HG02678 (cell line): ENCODE results near the gene COL6A1.

Experiments
- ATAC-seq: cut with Tn5 transposase; IDR thresholded peaks from one replicate; pipeline ENCODE4 v1.9.1; 2021; ENCODE audit warnings: mild to moderate bottlenecking, moderate library complexity; ENCODE audit not compliant: unreplicated experiment

Gene COL6A1

DNA sequence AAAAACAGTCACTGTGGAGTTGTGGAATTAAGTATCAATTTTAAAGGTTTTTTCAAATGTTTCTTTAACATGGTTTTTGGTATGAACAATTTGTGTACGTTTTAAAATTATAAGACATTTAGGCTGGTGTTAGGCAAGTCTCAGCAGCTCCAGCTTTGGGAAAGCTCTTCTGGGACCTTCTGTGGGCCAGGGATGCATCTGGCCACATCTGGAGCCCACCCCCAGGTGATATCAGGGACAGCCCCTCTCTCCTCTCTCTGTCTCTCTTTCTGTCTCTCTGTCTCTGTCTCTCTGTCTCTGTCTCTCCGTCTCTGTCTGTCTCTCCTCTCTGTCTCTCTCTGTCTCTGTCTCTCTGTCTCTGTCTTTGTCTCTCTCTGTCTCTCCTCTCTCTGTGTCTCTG is 1.3 kb upstream of the COL6A1 start:
- ATAC-seq = no peak

DNA sequence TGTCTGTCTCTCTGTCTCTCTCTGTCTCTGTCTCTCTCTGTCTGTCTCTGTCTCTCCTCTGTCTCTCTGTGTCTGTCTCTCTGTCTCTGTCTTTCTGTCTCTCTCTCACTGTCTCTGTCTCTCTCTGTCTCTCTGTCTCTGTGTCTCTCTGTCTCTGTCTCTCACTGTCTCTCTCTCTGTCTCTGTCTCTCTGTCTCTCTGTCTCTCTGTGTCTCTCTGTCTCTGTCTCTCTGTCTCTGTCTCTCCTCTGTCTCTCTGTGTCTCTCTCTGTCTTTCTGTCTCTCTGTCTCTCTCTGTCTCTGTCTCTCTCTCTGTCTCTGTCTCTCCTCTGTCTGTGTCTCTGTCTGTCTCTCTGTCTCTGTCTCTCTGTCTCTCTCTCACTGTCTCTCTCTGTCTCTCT is 873 bp upstream of the COL6A1 start:
- no peak for ATAC-seq

DNA sequence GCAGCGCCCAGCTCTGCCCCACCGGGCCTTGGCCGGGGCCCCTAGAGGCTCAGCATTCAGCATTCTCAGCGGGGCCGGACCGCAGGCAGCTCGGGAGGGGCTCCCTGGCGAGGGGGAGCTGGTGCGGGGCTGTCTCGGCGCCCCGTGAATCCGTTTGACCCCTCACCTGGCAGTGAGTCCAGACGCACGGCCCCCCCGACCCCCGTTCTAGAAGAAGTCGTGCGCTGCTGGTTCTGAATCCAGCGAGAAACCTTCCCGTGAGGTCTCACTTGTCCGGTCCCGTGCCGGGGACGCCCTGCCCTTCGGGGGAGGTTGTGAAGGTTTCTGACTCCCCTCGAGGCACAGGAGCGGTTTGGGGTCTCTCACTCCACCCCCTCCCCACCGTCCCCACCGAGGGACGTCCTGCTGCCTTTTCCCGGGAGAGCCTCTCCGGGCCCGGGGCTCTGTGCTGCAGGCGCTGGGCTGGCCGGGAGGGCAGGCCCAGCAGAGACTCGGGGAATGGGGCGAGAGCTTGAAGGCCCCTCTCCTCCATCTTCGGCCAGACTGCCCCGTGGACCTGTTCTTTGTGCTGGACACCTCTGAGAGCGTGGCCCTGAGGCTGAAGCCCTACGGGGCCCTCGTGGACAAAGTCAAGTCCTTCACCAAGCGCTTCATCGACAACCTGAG is 655 bp downstream of the COL6A1 start:
- ATAC-seq = no peak

DNA sequence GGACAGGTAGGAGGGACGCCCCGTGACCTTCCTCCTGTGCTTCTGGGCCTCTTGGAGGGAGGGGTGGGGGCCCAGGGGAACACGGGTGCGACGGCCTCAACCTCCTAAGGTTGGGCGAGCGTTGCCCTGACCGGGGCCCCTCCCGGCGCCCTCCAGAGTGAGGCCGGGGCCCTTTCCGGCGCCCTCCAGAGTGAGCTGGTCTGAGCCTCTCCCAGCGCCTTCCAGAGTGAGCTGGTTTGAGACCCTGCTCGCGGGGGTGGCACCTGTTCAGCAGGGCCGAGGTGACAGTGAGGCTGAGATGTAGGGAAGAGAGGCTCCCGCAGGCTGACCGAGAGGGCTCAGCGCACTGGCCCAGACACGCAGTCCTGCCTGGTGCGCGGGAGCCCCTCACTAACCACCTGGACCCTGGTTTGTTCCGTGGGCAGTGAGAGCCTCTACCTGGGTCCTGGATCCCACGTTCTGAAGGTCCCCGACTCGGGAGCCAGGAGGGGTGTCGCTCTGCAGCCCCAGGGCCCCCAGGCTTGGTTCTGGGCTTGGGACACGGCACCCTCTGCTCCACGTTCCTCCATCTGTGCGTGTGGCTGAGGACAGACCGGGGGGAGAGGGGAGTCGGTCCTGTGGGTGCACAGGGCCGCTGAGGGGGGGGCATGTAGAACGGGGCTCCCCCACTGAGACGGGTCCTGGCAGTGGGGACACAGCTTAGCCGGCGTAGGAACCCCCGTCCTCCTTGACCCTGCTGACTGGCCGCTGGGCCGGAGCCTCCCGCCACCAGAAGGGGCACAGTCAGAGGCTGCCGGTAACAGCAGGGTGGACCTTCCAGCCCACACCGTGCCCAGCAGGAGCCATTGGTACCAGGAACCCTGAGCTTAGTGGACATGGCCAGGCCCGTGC is 1.4 kb downstream of the COL6A1 start:
- ATAC-seq = no peak

DNA sequence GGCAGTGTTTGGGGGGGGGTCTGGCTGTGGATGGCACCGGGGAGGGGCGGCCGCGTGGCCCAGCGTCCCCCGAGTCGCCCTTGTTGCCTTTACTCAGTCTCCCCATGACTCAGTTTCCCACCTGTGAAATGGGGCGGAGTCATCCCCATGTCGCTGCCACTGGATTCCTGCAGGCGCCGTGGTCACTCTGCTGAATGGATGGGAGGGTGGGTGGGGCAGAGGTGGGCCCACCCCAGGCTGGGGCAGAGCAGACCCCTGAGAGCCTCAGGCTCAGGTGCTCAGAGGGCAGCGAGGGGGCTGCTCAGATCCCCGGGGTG is 2.0 kb downstream of the COL6A1 start:
- ATAC-seq = no peak

DNA sequence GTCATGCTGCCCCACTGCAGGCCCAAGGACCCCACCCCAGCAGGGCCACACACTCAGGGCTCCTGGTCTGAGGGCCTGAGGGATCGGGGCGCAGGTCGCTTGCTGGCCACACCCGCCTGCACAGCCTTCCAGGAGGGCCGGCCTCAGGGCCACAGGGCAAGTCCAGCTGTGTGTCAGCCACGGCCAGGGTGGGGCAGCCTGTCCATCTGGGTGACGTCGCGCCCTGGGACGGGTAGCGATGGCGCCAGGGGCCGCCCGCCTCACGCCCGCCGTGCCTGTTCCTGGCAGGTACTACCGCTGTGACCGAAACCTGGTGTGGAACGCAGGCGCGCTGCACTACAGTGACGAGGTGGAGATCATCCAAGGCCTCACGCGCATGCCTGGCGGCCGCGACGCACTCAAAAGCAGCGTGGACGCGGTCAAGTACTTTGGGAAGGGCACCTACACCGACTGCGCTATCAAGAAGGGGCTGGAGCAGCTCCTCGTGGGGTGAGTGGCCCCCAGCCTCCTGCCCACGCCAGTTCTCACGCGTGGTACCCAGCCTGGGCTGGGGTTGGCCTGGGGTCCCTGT is 2.5 kb downstream of the COL6A1 start:
- no peak for ATAC-seq

DNA sequence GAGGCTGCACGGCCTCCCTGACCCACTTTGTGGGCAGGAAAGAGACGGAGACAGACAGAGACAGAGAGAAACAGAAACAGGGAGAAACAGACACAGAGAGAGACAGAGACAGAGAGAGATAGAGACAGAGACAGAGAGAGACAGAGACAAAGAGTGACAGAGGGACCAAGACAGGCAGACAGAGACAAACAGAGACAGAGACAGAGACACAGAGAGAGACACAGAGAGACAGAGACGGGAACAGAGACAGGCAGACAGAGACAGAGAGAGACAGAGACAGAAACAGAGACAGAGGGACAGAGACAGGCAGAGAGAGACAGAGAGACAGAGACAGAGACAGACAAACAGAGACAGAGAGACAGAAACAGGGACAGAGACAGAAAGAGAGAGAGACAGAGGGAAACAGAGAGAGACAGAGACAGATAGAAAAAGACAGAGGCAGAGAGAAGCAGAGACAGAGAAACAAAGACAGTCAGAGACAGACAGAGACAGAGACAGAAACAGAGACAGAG is 3.1 kb downstream of the COL6A1 start:
- no peak for ATAC-seq

DNA sequence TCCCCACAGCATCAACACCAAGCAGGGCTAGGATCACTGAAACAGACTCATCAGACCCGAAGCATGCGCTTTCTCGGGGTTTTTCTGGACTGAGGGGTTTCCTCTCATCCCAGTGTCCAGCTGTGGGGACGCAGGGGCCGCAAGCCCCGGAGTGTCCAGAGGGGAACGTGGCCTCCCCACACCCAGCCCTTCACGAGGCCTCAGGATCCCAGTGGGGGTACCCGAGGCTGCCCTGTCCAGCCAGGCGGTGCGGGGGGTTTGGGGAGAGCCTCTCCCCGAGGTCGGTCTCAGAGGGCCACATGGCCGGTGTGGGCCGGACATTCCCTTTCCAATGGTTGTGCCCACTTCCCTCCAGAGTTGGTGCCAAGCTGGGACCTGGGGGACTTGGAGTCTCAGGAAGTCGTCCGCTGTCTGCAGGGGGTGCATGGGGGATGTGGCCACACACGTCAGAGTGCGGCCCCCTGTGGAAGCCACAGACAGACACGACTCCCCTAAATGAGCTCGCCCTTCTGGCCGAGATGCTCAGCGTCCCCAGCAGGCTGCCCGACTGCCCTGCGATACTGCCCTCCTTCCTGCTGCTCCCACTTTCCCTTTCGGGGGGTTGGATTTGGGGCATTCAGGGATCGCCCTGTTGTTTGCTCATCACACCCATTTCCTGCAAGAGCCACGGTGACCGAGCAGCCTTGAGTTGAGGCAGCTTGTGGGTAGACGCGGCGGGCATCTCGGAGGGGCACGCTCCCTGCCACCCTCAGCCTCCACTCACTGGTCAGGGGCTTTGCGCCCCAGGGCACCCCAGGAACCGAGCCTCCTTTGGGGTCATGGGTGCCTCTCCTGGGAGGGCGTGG is 4.1 kb downstream of the COL6A1 start:
- no peak for ATAC-seq

DNA sequence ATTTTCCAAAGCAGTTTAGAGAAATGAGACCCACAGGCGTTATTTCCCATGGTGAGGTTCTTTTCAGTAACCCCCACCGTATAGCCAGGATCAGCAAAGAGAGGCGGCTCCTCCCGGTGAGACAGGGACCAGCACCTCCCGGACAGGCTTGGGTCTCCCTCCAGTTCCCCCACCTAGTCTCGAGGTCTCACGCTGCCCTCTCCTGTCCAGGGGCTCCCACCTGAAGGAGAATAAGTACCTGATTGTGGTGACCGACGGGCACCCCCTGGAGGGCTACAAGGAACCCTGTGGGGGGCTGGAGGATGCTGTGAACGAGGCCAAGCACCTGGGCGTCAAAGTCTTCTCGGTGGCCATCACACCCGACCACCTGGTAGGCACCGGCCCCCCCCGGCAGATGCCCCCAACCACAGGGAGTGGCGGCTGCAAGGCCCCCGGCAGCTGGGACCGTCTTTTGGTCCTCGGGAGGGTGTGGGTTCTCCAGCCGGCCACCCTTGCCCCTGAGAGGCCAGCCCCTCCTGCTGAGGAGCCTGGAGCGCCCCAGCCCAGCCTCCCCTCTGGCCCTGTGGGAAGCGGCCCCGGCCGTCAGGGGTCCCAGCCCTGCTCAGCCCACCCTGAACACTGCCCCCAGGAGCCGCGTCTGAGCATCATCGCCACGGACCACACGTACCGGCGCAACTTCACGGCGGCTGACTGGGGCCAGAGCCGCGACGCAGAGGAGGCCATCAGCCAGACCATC is 4.9 kb downstream of the COL6A1 start:
- ATAC-seq = no peak

DNA sequence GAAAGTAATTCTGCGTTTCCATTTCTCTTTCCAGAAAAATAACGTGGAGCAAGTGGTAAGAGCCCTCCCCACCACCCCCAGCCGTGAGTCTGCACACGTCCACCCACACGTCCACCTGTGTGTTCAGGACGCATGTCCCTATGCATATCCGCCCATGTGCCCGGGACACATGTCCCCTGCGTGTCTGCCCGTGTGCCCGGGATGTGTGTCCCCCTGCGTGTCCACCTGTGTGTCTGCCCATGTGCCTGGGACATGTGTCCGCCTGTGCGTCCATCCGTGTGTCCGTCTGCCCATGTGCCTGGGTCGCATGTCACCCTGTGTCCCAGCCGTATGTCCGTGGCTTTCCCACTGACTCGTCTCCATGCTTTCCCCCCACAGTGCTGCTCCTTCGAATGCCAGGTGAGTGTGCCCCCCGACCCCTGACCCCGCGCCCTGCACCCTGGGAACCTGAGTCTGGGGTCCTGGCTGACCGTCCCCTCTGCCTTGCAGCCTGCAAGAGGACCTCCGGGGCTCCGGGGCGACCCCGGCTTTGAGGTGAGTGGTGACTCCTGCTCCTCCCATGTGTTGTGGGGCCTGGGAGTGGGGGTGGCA is 5.6 kb downstream of the COL6A1 start:
- ATAC-seq = no peak

DNA sequence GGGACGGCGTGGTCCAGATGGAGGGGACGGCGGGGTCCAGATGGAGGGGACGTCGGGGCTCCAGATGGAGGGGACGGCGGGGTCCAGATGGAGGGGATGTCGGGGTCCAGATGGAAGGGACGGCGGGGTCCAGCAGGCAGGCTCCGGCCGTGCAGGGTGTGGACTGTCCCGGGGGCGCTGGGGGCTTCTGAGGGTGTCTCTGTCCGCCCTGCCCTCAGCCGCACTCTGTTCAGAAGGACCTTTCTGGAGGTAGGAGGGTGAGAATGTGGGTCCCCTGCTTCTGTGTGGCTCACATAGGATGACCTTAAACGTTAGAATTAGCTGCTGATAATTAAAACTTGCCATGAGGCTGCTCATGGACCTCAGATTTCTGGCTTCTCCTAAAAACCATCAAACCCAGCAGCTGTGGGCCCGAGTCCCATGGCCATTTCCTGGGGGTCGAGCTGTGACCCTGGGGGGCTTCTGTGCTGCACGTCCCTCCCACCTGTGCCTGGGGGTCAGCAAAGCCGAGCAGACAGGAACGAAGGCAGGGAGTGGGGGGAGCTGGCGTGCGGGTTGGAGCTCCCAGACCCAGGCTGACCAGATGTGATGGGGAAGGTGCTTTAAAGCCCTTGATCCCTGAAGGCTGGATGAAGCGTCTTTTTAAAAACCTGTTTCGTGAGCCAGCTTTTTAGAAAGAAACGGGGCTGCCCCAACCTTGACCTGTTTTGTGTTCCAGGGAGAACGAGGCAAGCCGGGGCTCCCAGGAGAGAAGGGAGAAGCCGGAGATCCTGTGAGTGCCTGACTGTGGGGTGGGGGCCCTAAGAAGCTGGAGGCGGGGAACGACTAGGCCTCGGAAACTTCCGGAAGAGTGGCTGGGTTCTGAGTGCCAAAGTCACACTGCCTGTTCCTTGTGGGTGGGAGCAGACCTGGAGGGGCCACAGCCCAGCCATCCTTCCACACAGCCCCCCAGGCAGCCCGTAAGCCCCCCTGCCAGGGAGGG is 7.1 kb downstream of the COL6A1 start:
- ATAC-seq = no peak

DNA sequence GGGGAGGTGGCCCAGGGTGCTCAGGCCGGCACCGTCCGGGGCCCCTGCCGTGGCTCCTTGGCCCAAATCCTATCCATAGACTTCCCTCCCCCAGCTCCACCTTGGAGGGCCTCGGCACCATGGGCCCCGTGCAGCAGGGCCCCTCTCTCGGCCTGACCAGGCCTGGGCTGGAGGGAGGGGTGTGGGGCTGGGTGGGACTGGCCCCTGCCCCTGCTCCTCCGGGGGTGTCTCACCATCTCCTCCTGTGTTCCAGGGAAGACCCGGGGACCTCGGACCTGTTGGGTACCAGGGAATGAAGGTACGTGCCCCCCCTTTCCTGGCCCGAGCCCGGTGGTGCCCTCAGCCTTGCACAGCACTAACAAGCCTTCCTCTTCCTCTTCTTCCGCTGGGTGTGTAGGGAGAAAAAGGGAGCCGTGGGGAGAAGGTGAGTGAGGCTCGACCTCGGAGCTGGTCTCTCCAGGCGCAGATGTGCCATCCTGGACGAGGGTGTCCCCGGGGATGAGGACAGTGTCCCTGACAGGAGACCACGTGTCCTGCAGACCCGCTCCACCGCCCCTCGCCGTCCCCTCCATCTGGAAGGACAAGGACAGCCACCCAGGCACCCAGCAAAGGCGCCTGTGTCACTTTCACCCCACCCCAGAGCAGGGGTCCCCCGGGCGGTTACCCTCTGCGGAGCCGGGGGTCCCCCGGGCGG is 7.9 kb downstream of the COL6A1 start:
- no peak for ATAC-seq

DNA sequence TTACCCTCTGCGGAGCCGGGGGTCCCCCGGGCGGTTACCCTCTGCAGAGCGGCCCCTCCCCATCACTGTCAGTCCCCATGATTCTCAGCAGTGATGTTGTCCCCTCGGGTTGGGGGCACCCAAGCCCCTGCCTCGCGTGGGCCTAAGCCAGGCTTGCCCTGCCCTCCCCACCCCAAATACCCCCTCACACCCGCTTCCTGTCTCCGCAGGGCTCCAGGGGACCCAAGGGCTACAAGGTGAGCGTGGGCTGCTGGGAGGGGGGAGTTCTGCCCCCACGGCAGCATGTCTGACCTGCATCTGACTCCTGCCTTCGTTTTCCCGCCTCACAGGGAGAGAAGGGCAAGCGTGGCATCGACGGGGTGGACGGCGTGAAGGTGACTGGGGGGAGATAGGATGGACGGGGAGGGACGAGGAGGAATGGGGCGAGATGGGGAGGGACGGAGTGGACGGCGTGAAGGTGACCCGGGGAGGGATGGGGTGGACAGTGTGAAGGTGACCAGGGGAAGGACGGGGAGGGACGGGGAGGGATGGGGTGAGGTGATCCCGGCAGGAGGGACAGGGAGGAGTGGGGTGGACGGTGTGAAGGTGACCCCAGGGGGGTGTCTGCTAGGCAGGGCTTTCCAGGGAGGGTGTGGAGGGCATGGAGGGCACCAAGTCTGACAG is 8.6 kb downstream of the COL6A1 start:
- no peak for ATAC-seq

DNA sequence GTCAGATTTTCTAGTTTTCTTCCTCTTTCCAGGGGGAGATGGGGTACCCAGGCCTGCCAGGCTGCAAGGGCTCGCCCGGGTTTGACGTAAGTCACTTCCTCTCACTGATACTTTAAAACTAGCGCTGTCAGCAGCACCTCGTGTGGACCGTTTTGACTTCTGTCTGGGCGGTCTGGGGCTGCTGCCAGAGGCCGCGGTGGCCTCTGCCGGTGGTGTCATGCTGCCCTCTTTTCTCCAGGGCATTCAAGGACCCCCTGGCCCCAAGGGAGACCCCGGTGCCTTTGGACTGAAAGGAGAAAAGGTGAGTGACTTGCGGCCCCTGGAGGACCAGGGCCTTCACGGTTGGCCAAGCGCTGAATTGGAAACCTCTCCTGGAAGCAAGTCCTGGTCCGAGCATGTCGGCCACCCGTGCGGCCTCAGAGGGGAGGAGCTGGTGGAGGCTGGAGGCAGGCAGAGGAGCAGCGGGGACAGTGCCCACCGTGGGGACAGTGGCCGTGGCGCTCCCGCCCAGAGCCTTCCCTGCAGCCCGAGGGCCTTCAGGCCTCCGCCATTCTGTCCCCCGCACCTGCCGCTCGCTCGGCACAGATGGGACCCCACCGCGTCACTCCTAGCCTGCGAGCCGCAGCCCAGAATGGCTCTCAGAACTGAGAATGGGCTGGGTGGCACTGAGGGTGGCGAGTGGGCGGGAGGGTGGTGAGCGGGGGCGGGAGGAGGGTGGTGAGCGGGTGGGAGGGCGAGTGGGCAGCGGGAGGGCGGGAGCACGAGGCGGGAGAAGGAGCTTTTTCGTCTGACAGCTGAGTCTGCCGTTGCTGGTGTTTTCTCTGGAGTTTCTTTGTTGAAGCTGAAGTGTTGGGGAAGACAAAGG is 9.4 kb downstream of the COL6A1 start:
- no peak for ATAC-seq

DNA sequence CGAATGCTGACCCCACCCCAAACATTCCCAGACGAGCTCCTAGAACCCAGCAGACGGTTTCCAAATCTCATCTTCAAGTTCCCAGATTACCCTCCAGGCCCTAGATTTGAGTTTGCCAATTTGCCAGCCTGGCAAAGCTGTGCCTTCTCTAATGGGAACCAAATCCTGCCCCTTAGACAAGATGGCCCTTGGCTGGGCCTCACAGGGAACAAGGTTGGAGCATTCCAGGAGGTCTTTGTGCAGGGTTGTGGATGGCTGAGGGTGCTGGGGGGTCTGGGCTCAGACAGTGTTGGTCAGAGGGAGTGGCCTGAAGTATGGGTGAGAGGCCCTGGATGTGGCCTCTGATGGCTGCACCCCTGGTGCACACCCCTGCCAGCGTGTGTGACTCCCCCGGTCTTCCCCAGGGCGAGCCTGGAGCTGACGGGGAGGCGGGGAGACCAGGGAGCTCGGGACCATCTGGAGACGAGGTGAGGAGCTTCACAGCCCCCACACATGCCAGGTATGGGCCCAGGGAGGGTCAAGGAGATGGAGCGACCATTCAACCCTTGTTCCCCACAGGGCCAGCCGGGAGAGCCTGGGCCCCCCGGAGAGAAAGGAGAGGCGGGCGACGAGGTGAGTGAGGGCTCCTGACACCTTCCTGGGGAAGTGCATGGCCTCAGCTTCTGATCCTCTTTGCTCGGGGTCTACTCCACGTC is 10.2 kb downstream of the COL6A1 start:
- ATAC-seq = no peak
